Superior temporal gyrus (tissue), 1 donor: ENCODE results near the gene ZNF98.

Source experiments
- DNase-seq: peaks from one replicate; pipeline ENCODE4 v3.0.0-alpha.2; 2016; ENCODE audit errors: extremely low spot score

The ZNF98 gene

GRCh38 chr19:22422211-22422610 lies at the start of gene ZNF98:
ZNF98 (minus strand) TSS chr19:22422346; CDS start chr19:22422224, 122 bp downstream.
- DNase-seq = peak; percentile 11

GRCh38 chr19:22446605-22447004 lies 24.5 kb upstream of the ZNF98 start:
- no peak for DNase-seq

DNA sequence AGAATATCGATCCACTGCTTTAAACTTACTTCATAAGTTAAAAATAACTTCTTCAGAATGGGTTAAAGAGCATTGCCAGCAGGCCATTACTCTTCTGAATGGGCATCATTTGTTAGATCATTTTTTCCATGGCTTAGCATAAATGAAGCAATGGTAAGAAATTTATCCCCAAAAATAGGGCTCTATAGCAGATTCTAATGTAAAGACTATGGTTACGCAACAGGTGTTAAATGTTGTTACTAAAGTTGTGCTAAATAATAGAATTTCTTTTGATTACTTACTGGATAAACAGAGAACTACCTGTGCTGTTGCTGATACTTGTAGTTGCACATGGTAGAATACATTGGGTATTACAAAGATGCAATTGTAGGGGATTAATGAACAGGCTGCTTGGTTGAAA lies 15.9 kb upstream of the ZNF98 start:
- DNase-seq = no peak

DNA sequence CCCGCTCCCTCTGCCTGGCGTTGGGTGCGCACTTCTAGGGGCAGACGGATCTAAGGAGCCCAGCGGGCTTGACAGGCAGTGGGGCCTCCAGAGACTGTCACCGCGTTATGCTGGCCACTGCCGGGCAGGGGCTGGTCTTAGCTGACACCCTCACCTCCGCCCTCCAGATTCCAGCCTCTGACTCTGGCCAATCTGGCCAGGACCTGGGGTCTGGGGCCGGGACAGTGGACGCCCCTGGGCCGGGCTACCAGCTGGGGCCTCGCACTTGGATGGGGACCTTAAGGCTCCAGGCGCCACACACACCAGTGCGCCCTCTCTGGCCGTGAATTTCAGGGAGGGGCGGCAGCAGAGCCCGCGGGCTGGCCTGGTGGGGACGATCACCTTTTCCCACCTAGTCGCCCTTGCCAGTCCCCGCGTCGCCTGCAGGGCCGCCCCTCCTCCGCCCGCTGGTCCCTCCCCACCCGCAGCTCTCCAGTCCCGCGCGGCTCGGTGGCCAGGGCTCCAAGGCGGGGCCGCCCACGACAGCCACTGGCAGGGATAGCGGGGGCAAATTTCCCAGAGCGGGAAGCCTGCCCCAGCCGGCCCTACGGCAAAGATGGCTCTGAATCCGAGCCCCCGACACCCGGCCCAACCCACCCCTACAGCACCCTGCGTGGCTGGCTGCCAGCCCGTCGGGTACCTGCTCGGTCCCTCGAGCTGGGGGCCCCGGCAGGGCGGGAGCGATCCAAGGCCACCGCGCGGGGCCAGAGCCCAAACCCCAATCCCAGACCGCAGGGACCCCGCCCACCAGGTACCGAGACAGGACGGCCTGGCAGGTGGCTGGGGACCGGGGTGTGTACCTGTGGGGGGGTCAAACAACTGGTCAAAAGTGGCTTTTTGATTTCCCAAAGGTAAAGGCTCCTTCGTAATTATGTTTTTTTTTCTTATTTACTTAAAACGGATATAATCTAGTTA lies 6.1 kb upstream of the ZNF98 start:
- no peak for DNase-seq

GRCh38 chr19:22427547-22427946 lies 5.4 kb upstream of the ZNF98 start:
- DNase-seq = no peak

DNA sequence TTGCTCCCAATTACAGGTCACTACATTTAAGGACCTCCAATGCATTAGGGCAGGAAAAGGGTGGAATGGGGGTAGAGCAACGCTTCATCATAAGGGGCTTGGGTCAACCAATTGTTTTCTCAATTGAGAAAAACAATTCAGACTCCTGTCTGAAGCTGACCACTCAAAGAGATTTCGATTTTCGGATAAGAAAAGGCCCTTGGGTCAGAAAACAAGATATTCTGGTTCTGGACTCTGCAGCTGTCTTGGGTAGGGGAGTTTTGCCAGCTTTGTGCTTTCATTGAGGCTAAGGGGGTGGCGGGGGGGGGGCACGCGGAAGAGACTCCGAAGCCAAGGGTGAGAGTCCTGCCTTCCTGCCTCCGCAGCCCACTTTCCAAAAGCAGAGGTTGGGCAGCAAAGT lies 4.8 kb upstream of the ZNF98 start:
- DNase-seq = no peak

GRCh38 chr19:22421797-22422196 lies 349 bp downstream of the ZNF98 start:
- no peak for DNase-seq

DNA sequence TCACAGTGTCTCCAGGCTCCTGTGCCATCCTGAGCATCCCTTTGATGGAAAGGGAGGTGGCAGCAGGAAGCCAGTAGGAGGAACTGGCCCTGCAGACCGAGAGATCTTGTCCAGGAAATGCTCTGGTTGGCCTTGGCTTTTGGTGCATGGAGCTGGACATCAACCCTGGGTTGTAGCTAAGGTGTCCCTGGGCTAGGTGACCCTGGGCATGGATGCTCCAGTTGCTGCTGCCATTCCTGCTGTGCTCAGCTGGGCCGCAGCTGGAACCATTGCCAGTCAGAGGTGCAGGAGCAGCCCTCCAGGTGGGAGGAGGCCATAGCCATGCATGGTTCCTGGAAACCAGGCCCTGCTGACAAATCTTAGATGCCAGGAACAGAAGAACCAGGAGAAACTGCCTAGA lies 67.5 kb downstream of the ZNF98 start:
- no peak for DNase-seq
